ENCODE results near the gene CAPSL.

Gene CAPSL

DNA sequence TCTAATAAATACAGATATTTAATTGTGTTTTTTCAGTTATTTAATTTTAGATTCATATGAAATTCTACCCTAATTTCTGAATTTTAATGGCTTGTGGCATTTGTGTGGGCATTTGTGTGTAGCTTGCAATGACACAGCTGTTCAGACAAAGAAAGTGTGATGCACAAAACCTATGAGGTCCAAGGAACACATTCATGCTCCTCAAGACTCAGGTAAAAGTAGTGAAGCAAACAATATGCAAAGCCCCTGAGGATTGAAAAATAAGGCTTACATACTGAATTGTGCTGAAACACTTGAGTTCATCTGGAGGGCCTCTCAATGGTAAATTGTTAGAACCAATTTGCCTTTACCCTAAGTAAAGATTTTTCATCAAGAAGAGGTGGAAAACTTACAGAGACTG, 53.6 kb downstream of the CAPSL start:
- H3K4me3 ChIP-seq (ENCODE audit: low read length) = no peak overlapping the region
- no peak for DNase-seq (ENCODE audit: low read depth)
- TF ChIP-seq, protein P1, sequence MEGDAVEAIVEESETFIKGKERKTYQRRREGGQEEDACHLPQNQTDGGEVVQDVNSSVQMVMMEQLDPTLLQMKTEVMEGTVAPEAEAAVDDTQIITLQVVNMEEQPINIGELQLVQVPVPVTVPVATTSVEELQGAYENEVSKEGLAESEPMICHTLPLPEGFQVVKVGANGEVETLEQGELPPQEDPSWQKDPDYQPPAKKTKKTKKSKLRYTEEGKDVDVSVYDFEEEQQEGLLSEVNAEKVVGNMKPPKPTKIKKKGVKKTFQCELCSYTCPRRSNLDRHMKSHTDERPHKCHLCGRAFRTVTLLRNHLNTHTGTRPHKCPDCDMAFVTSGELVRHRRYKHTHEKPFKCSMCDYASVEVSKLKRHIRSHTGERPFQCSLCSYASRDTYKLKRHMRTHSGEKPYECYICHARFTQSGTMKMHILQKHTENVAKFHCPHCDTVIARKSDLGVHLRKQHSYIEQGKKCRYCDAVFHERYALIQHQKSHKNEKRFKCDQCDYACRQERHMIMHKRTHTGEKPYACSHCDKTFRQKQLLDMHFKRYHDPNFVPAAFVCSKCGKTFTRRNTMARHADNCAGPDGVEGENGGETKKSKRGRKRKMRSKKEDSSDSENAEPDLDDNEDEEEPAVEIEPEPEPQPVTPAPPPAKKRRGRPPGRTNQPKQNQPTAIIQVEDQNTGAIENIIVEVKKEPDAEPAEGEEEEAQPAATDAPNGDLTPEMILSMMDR (conservative IDR thresholded peaks at IDR 0.05; ENCODE audit: low read length) = no peak

DNA sequence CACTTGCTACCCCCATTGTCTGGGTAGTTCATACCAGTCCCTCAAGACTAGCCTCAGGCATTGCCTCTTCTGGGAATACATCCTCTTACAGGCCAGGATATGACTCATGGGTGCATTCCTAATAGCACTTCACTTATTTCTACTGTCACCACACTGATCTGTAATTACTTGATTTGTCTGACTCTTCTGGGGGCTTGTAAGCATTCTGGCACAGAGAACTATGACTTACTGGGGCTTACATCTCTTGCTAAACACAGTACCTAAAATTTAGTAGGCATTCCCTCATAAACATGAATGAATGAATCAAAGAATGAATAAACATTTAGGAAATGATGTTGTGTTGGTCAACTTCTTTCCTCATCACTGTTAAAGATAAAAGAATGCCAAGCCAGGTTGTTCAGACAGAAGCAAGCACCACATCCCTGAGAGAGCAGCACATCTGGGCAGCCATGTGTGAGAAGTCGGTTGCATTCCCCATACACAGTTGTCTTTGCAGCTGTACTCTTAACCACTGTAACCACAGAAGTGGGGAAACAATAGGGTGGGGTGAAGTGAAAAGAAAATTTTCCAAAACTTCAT, 54.1 kb downstream of the CAPSL start:
- peak; percentile 96 for DNase-seq (ENCODE audit: low read depth)

DNA sequence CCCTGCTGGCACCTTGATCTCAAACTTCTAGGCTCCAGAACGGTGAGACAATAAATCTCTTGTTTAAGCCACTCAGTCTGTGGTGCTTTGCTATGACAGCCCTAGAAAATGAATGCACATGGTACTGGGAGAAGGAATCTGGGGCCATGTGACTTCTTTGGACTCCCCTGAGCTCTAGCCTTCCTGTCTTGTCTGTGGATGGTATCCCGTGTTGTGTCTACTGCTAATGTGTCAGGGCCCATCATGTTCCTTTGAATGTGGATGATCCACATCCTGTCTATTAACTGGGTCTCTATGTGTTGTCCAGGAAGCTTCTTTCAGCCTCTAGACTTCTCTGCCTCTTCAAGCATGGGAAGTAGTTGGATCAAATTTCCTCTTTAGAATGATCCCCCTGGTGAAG, 56.7 kb downstream of the CAPSL start:
- H3K4me3 ChIP-seq (ENCODE audit: low read length) = no peak overlapping the region
- no peak for DNase-seq (ENCODE audit: low read depth)
- TF ChIP-seq, protein P1 (conservative IDR thresholded peaks at IDR 0.05; ENCODE audit: low read length) = no peak

More for the DNA sequence above, 54.1 kb downstream of the CAPSL start:
- no peak overlapping the region for H3K4me3 ChIP-seq (ENCODE audit: low read length)
- TF ChIP-seq, protein P1 (conservative IDR thresholded peaks at IDR 0.05; ENCODE audit: low read length) = no peak

DNA sequence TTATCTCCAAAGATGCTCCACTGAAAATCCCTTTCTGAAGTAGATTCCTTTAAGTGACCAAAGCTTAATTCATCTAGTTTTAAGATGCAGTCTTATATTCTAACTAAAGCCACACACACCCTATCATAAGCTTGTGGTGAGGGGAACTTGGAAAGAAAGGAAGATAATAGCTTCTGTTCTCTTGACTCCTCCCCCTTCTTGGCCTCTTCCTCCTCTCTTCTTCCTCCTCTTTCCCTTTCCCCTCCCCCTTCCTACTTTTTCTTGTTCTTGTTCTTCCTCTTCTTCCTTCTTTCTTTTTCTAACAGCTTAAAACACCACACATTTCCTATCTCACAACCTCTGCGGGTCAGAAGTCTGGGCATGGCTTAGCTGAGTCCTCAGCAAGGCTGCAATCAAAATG, 58.3 kb downstream of the CAPSL start:
- no peak for DNase-seq (ENCODE audit: low read depth)
- TF ChIP-seq, protein P1 (conservative IDR thresholded peaks at IDR 0.05; ENCODE audit: low read length) = no peak
- H3K4me3 ChIP-seq (ENCODE audit: low read length) = no peak overlapping the region

DNA sequence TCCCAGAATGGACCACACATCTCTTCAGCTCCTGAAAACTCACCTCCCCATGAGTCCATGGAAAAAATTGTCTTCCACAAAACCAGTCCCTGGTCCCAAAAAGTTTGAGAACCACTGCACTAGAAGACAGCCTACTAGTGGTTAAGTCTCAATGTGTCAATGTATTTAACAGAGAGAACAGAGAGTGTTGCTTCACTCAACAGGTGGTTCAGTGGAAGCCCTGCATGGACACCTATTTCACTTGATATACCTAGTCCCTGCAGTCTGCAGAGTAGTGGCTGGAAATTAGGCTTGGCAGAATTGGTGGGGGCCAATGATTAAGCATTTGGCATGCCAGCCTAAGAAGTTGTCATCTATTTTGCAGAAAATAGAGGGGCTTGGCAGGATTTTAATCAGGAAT, 58.8 kb downstream of the CAPSL start:
- H3K4me3 ChIP-seq (ENCODE audit: low read length) = no peak overlapping the region
- DNase-seq (ENCODE audit: low read depth) = no peak
- TF ChIP-seq, protein P1 (conservative IDR thresholded peaks at IDR 0.05; ENCODE audit: low read length) = no peak

DNA sequence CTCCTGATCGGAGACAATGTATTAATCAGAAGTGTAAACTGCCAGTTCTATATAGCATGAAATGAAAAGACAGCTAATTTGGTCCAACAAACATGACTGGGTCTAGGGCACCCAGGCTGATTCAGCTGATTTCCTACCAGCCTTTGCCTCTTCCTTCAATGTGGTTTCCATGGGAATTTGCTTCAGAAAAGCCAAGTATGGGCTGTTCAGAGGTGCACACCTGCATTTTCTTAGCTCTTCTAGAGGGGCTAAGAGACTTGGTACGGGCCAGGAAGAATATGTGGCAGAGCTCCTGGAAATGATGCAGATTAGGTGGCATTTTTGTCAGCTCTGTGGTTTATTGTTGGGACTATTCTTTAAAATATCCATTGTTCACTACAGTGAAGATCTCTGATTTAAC, 59.3 kb downstream of the CAPSL start:
- TF ChIP-seq, protein P1 (conservative IDR thresholded peaks at IDR 0.05; ENCODE audit: low read length) = no peak
- no peak for DNase-seq (ENCODE audit: low read depth)
- no peak overlapping the region for H3K4me3 ChIP-seq (ENCODE audit: low read length)

DNA sequence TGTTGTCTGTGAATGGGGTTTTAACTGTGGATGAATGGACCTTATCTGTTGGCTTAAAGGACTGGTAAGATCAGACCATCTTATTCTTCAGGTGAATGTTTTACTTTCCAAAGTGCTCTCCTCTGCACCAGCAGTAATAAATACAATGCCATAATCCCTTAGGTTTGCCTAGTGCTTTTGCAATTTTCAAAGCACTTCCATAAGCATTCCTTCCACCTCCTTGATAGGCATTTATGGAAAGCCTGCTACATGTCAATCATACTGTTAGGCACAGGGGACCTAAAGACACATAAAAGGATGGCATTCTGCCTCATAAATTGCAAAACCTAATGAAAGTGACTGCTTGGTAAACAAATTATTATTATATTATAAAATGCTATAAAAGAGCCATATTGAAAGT, 60.3 kb downstream of the CAPSL start:
- TF ChIP-seq, protein P1 (conservative IDR thresholded peaks at IDR 0.05; ENCODE audit: low read length) = no peak
- no peak for DNase-seq (ENCODE audit: low read depth)
- H3K4me3 ChIP-seq (ENCODE audit: low read length) = no peak overlapping the region

All from AG10803 (cell line).